Measurements from ENCODE around the gene RAB4A.

RAB4A gene

DNA sequence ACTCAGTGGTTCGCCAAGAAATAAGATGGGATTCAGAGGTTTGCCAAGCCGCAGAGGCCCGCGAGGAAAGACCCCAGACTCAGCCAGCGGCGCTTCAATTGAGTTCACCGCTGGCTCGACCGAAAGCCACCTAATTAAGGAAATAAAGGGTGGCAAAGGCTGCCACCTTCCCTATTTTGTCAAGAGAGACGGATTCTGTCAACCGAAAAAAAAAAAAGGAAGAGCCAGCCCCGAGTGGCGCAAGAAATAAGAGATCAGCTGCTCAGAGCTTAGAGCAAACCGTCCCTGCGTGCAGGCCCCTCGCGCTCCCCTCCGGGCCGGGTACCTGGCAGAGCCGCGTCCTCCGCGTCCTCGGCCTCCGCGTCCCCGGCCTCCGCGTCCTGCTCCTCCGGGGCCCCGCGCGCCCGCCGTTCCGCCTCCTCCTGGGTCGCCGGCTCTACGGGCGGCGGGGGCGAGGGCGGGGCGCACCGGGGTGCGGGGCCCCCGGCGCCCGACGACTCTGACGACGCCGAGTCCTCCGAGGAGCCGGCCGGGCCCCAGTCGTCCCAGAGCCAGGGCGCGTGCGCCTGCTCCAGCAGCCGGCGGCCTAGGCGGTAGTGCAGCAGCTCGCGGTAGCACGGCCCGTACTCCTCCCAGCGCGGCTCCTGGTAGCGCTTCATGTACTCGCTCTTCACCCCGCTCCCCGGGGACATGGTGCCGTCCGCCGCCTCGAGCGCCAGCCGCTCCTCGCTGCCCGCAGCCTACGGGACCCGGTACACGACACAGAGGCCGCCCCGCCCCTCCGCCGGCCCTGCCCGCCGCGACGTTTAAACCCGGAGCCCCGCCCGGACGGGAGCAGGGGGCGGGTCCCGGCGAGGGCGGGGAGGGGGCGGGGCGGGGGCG lies 71.1 kb downstream of the RAB4A start:
- DNase-seq, result peak; percentile 83

- DNase-seq, result peak; percentile 34
Observed at GRCh38 chr1:229342656-229343569, 72.0 kb downstream of the RAB4A start, which contains the start of gene CCSAP. Gene CCSAP (minus strand): TSS chr1:229343047. CDS start chr1:229342465, 582 bp downstream.

GRCh38 chr1:229344139-229344538 lies 73.2 kb downstream of the RAB4A start:
- DNase-seq, result no peak

DNA sequence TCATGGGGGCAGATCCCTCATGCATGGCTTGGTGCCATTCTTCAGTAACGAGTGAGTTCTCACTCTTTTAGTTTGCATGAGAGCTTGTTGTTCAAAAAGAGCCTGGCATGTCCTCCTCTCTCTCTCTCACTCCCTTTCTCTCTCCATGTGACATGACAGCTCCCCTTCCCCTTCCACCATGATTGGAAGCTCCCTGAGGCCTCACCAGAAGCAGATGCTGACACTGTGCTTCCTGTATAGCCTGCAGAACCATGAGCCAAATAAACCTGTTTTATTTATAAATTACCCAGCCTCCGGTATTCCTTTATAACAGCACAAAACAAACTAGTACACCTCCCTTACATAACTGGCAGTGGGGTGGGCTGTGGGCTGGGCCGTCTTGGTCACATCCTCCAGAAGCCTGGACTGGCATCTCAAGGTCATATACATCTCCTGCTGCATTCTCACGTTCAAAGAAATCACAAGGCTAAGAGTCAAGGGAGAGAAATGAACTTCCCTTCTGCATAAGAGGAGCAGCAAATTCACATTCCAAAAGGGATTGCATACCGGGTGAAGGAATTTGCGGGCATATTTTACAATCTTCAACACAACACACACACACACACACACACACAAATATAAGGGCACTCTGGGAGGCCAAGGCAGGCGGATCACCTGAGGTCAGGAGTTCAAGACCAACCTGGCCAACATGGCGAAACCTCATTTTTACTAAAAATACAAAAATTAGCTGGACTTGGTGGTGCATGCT lies 74.2 kb downstream of the RAB4A start:
- DNase-seq, result no peak

DNA sequence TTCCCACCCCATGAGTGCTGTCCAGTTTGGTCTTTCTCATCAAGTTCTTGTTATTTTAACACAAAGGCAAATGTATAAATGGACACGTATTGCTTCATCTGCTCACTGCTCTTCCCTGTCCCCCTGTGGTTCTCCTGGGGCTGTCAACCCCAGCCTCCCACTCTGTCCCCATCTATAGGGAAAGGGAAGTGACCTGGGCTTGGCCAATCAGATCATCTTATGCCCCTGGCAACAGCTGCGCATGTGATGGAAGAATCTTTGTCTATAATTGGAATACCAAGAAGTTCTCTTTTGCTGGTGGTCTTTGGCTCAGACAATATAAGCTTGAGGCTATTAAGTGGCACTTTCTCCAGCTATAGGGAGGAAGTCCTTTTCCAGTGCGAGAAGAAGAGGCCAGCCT lies 76.6 kb downstream of the RAB4A start:
- no peak for DNase-seq

DNA sequence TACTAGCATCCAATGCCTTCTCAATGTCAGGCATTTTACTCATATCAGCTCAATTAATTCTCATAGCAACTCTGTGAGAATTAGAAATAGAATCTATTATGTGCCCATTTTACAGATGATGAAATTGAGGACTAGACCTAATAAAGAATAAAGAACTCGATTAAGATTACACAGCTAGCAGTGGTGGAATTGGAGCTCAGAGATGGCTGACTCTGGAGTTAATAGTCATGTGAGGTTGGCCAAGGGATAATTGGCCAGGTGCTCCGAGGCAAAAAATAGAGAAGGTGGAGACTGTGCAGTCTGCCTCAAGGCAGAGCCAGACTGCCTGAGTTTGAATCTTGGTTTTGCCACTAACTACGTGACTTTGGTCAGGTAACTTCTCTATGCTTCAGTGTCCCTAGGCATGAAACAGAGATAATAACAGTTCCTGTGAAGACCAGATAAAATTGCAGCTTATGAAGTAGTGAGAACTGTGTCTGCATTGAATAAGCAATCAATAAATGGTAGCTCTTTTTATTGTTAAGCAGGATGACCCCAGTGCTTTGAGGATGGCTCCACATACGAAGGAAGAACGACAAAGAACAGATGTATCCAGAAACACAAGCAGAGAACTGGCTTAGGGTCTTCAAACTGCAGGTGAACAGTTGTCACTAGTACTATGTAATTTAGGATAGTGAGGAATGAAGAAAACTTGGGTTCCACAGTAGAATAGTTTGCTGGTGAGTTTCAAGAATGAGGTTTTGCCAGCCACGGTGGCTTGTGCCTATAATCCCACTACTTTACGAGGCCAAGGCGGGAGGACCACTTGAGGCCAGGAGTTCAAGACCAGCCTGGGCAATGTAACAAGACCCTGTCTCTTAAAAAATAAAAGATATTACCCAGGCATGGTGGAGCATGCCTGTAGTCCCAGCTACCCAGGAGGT lies 78.8 kb downstream of the RAB4A start:
- no peak for DNase-seq

GRCh38 chr1:229352975-229353374 lies 82.1 kb downstream of the RAB4A start:
- no peak for DNase-seq

GRCh38 chr1:229354226-229354625 lies 83.3 kb downstream of the RAB4A start:
- DNase-seq, result no peak

All from activated CD4-positive, alpha-beta T cell treated with anti-CD3 and anti-CD28 coated beads, Interleukin-2, amount 50 U/mL, for 16 hours (primary cell).